OCI-LY3 (cell line): ENCODE data around the gene RXYLT1.
"Not testable (repeated sequence)": the region's sequence is repeated elsewhere in the genome, so short reads cannot be mapped to it uniquely, and the experiment has no call there.

ENCODE experiments used
- H2AFZ ChIP-seq: fragments of 200-600, 300-600 bp; shearing (Covaris generic); 2 replicates; pipeline ENCODE4 v1.6.0; 2014; ENCODE audit warnings: antibody characterized with exemption, low read depth, low read length
- H3K27ac ChIP-seq: fragments of 200-600, 300-600 bp; sonication (generic); 2 replicates; pipeline ENCODE4 v1.5.1; 2014; ENCODE audit warnings: mild to moderate bottlenecking, low read length, moderate library complexity, mixed read lengths
- H3K27me3 ChIP-seq: fragments of 200-600, 300-600 bp; sonication (generic); 2 replicates; pipeline ENCODE4 v1.6.1; 2014; ENCODE audit warnings: low read depth, low read length, mixed read lengths
- H3K36me3 ChIP-seq: fragments of 200-600, 300-600 bp; sonication (generic); replicated peaks from 2 replicates; pipeline ENCODE3; 2014; ENCODE audit warnings: low read depth, low read length, mixed read lengths
- H3K4me1 ChIP-seq: fragments of 300-600, 200-600 bp; sonication (generic); 2 replicates; pipeline ENCODE4 v1.6.1; 2014; ENCODE audit warnings: low read length, mixed read lengths
- H3K4me2 ChIP-seq: fragments of 200-600, 300-600 bp; sonication (generic); 2 replicates; pipeline ENCODE4 v1.6.1; 2014; ENCODE audit warnings: low read length, mixed read lengths
- H3K4me3 ChIP-seq: fragments of 300-600, 200-600 bp; sonication (generic); 2 replicates; pipeline ENCODE4 v1.5.1; 2014; ENCODE audit warnings: antibody characterized with exemption, mild to moderate bottlenecking, low read length, moderate library complexity
- H3K79me2 ChIP-seq: fragments of 300-600, 200-600 bp; shearing (Covaris generic); 2 replicates; pipeline ENCODE4 v1.6.1; 2014; ENCODE audit warnings: mild to moderate bottlenecking, low read length, mixed read lengths
- H3K9ac ChIP-seq: fragments of 300-600, 200-600 bp; shearing (Covaris generic); 2 replicates; pipeline ENCODE4 v1.6.0; 2014; ENCODE audit warnings: mild to moderate bottlenecking, low read length, moderate library complexity
- H3K9me3 ChIP-seq: fragments of 200-600, 300-600 bp; shearing (Covaris generic); 2 replicates; pipeline ENCODE4 v1.6.1; 2014; ENCODE audit warnings: low read length, mixed read lengths; ENCODE audit not compliant: insufficient read depth
- H4K20me1 ChIP-seq: fragments of 200-600, 300-600 bp; sonication (generic); 2 replicates; pipeline ENCODE4 v1.6.1; 2016; ENCODE audit warnings: low read length, mixed read lengths; ENCODE audit not compliant: insufficient read depth
- CTCF ChIP-seq: fragments of 200-600, 300-600 bp; sonication (generic); IDR thresholded peaks from 2 replicates; pipeline ENCODE4 v1.5.1; 2014; ENCODE audit warnings: antibody characterized with exemption, low read length, low read depth
- EZH2phosphoT487 ChIP-seq: fragments of 200-600 bp; shearing (Covaris generic); IDR thresholded peaks from 2 replicates; pipeline ENCODE4 v1.6.1; 2018; ENCODE audit warnings: antibody characterized with exemption, mixed run types, low read depth

Gene RXYLT1

DNA sequence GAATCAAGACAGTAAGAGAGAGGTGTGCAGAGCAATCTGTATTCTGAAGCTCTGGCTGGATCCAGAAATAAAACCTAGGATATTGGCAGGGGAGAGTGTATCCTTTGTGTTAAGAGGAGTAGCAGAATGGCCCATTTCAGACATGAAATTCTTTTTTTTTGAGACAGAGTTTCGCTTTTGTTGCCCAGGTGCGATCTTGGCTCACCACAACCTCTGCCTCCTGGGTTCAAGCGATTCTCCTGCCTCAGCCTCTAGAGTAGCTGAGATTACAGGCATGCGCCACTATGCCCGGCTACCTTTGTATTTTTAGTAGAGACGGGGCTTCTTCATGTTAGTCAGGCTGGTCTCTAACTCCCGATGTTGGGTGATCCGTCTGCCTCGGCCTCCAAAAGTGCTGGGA, 58.7 kb downstream of the RXYLT1 start:
- Histone ChIP-seq H3K4me2 (no peak overlapping the region), H3K4me1 (peaks cover 4% of the 10 kb centered on the region), H3K9ac (no peak overlapping the region), H3K36me3 (no peaks in the 10 kb centered on the region), H4K20me1 (no peaks in the 10 kb centered on the region), H3K79me2 (no peaks in the 10 kb centered on the region), H3K27ac (no peak overlapping the region), H3K27me3 (peaks cover 7% of the 10 kb centered on the region), H3K4me3 (no peak overlapping the region), H2AFZ (no peak overlapping the region), H3K9me3 (no peaks in the 10 kb centered on the region)
- no peak for TF ChIP-seq EZH2phosphoT487
- no peak for TF ChIP-seq CTCF

GRCh38 chr12:63841011-63841410, 61.3 kb downstream of the RXYLT1 start:
- Histone ChIP-seq H3K4me1 (peaks cover 8% of the 10 kb centered on the region), H4K20me1 (no peaks in the 10 kb centered on the region), H3K4me2 (no peak overlapping the region), H3K27me3 (peaks cover 2% of the 10 kb centered on the region; the same call in 1 of the 2 replicates), H3K27ac (no peak overlapping the region), H3K79me2 (no peaks in the 10 kb centered on the region), H3K9me3 (no peaks in the 10 kb centered on the region), H2AFZ (no peak overlapping the region), H3K9ac (no peak overlapping the region), H3K4me3 (no peak overlapping the region), H3K36me3 (no peaks in the 10 kb centered on the region)
- no peak for TF ChIP-seq CTCF
- TF ChIP-seq EZH2phosphoT487: no peak

DNA sequence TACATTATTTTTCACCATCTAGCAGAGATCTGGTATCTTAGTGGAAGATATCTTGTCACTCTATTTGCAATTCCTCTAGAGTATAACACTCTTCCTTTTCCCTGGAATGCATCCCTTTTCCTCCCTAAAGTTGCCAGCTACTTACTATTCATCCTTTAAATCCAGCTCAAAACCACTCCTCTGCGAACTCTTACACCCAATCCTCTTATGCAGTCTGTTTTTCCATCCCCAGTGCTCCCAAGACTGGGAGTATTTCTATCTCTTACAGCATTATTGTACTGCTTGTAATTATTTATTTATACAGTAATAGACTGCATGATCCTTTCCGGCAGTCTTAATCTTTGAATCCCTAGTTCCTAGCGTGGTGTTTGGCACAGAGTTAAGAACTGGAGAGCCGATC, 61.9 kb downstream of the RXYLT1 start:
- TF ChIP-seq EZH2phosphoT487 (no peak), CTCF (no peak)

GRCh38 chr12:63842750-63843149, 63.0 kb downstream of the RXYLT1 start:
- not testable (repeated sequence) for H3K27ac ChIP-seq

More for the DNA sequence above, 61.9 kb downstream of the RXYLT1 start:
- Histone ChIP-seq H3K4me2 (no peak overlapping the region), H3K79me2 (no peaks in the 10 kb centered on the region), H2AFZ (no peak overlapping the region), H3K9ac (no peak overlapping the region), H3K4me1 (peaks cover 8% of the 10 kb centered on the region), H3K27ac (no peak overlapping the region), H3K36me3 (no peaks in the 10 kb centered on the region), H3K27me3 (no peaks in the 10 kb centered on the region; the same call in 1 of the 2 replicates), H3K9me3 (no peaks in the 10 kb centered on the region), H3K4me3 (no peak overlapping the region), H4K20me1 (no peaks in the 10 kb centered on the region)

GRCh38 chr12:63843254-63843720, 63.6 kb downstream of the RXYLT1 start:
- H3K4me3 ChIP-seq: peak overlapping the region; percentile 83
- H4K20me1 ChIP-seq: no peaks in the 10 kb centered on the region
- H3K4me1 ChIP-seq: peaks cover 8% of the 10 kb centered on the region
- TF ChIP-seq CTCF (no peak), EZH2phosphoT487 (no peak)
- H3K36me3 ChIP-seq: no peaks in the 10 kb centered on the region
- H3K9ac ChIP-seq: peak overlapping the region; percentile 77
- H2AFZ ChIP-seq: peak overlapping the region; percentile 84
- H3K79me2 ChIP-seq: no peaks in the 10 kb centered on the region
- H3K27me3 ChIP-seq: no peaks in the 10 kb centered on the region; the same call in 1 of the 2 replicates
- H3K9me3 ChIP-seq: no peaks in the 10 kb centered on the region
- peak overlapping the region; percentile 81 for H3K4me2 ChIP-seq
- no peak overlapping the region; the same call in 1 of the 2 replicates for H3K27ac ChIP-seq

More at GRCh38 chr12:63842750-63843149, 63.0 kb downstream of the RXYLT1 start:
- H3K36me3 ChIP-seq, H3K9me3 ChIP-seq, H3K4me1 ChIP-seq, H4K20me1 ChIP-seq, H2AFZ ChIP-seq, H3K9ac ChIP-seq, H3K27me3 ChIP-seq, H3K79me2 ChIP-seq: not testable (repeated sequence)
- Histone ChIP-seq H3K4me3 (peak overlapping the region; percentile 83; the same call in 1 of the 2 replicates), H3K4me2 (peak overlapping the region; percentile 81; the same call in 1 of the 2 replicates)
